ENCODE measurements around the gene SYCP3.
"Not testable (repeated sequence)": the region's sequence is repeated elsewhere in the genome, so short reads cannot be mapped to it uniquely, and the experiment has no call there.

The SYCP3 gene

DNA sequence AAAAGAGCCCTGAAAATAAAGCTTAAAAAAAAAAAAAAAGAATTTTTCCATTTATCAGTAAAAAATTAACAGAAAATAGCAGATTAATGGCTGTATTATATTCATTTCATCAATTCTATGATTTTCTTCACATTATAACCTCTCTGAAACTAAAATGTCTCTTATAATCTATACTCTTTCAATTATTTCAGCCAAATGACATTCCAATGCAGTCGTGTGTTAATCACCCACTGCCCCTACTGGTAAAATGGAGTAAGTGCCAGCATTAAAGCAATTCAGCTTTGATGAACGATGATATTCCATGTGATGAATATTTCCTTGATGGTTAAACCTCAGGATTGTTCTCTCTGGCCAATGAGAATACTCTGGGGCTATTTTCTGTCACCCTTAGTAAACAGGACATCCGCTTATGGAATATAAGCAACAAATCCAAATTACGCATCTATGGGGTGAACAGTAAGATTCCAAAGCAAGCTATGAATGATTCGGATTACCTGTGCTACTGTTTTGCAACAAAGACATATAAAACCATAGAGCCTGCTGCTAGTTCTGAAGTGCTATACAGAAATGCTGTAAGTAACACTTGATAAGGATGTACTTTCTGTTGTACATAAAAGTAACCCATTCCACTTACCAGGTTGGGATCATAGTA lies 20.3 kb upstream of the SYCP3 start:
- DNase-seq = no peak

- no peak for DNase-seq
Measured at GRCh38 chr12:101750152-101750551, 10.9 kb upstream of the SYCP3 start.

- no peak for DNase-seq
Measured at GRCh38 chr12:101749657-101750056, 10.4 kb upstream of the SYCP3 start.

DNA sequence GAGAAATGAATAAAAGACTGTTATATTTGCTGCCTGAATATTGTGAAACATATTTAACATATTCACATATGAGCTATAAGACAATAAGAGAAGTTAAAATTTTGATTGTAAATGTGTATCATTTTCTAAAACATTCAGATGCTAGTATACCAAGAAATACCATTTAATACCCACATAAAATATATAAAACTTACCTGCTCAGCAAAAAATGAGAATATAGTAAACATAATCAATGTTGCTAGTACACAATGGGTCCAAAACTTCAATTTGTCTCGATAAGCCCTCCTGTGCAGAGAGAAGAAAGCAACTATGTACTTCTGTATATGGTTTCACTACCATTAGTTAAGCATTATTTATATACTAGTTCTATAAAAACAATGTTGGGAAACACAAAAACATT lies 9.6 kb upstream of the SYCP3 start:
- no peak for DNase-seq

- no peak for DNase-seq
Measured at GRCh38 chr12:101747697-101748096, 8.4 kb upstream of the SYCP3 start.

DNA sequence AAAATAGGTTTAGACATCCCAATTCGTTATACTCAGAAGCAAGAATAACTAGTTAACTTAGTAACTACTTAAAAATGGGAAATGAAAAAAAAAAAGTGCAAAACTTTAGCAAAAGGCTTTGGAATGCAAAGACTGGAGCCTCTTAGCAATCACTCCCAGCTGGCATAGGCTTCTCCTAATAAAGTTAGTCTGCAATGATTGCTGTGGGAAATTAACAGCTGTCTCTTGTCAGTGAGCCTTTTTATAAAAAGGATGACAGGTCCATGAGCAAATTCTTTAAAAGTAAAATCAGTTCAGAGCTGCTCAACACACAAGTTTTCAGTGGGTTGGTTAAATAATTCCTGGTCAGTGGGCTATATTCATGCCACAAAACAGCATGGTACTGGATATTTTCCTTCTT lies 7.4 kb upstream of the SYCP3 start:
- DNase-seq = no peak

GRCh38 chr12:101746196-101746595 lies 6.9 kb upstream of the SYCP3 start:
- DNase-seq = no peak

GRCh38 chr12:101745481-101745880 lies 6.2 kb upstream of the SYCP3 start:
- no peak for DNase-seq

GRCh38 chr12:101743724-101744472 lies 4.6 kb upstream of the SYCP3 start:
- no peak for DNase-seq

DNA sequence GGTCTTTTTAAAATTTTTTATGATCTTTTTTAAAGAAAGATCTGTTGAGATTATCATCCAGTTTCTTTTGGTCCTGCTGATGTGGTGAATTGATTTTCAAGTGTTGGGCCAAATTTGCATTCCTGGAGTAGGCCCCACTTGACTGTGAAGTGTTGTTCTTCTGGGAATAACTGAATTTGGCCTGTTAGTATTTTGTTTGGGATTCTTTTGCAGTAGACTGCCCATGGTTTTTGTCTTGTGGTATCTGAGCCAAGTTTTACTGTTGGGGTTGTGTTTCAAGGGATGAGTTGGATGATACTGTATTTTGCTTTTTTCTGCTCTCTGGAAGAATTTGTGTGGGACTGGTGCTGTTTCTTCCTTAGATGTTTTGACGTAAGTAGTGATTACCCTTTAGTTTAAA lies 4.0 kb upstream of the SYCP3 start:
- no peak for DNase-seq

- no peak for DNase-seq
Measured at GRCh38 chr12:101740980-101741379, 1.7 kb upstream of the SYCP3 start.

DNA sequence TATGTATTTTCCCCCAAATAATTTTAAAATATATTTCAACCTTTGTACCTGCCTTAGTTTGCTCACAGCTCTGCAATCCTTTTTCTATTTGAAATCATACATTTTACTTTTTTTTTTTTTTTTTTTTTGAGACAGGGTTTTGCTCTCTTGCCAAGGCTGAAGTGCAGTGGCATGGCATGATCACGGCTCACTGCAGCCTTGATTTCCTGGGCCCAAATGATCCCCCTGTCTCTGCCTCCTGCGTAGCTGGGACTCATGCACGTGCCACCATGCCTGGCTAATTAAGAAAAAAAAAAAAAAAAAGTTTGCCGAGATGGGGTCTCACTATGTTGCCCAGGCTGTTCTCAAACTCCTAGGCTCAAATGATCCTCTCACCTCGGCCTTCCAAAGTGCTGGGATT lies 1.3 kb upstream of the SYCP3 start:
- DNase-seq = no peak

DNA sequence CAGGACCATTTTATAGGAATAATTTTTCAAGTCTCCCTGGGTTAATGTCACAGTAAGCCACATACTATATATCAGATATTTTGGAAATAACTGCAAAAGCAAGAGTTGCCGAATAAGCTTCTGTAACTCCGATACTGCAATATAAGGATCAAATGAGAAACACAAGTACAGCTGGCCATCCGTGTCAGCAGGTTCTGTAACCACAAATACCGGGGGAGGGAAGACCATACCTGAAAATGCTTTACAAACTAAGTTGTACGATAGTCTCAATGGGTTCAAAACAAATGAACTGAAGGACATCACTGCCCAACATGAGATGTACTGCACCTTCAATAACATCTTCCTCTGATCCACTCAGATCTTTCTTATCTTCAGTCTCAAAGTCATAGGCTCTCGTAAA lies 1.8 kb downstream of the SYCP3 start:
- DNase-seq = no peak

DNA sequence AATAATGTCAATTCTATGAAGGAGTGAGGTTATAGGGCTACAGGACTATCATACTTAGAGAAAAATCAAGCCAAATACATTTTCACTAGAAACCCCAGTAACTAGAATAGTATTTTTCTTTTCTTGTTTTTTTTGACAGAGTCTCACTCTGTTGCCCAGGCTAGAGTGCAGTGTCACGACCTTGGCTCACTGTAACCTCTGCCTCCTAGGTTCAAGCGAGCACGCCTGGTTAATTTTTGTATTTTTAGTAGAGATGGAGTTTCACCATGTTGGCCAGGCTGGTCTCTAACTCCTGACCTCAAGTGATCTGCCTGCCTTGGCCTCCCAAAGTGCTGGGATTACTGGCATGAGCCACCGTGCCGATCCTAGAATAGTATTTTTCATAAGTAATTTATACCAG lies 4.8 kb downstream of the SYCP3 start:
- not testable (repeated sequence) for DNase-seq

DNA sequence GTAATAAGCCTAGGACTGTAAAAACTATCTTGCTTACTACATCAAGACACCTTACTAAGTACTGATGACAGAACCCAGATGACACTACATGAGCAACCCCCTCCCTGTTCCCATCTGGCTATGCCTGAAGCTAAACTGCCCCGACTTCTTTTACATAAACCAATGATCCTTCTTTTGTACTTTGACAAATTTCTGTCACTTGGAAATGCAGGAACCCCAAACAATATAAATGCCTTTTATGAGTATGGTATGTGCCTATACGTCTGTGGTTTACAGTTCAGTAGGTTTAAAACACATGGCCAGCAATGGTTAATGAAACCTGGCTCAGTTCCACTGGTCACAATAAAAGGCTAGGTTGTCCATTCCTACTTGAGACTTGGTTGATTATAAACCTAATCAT lies 6.1 kb downstream of the SYCP3 start:
- DNase-seq = no peak

DNA sequence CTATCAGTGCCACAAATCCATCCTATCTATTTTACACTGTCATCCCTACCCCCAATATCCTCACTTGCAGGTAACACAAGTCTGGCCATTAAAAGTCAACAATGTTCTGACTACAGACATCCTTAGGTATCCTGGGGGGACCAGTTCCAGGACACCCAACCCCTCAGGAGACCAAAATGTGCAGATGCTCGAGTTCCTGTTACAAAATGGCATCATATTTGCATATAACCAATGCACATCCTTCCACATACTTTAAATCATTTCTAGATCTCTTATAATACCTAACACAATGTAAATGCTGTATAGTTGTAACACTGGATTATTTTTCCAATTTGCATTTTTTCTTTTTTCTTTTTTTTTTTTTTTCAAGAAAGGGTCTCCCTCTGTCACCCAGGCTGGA lies 6.9 kb downstream of the SYCP3 start:
- no peak for DNase-seq

- no peak for DNase-seq
Measured at GRCh38 chr12:101729842-101730241, 9.4 kb downstream of the SYCP3 start.

GRCh38 chr12:101727098-101727497 lies 12.2 kb downstream of the SYCP3 start:
- no peak for DNase-seq

GRCh38 chr12:101722392-101722791 lies 16.9 kb downstream of the SYCP3 start:
- DNase-seq = no peak

- DNase-seq = no peak
Measured at GRCh38 chr12:101720118-101720517, 19.1 kb downstream of the SYCP3 start.

GRCh38 chr12:101719566-101719965 lies 19.7 kb downstream of the SYCP3 start:
- no peak for DNase-seq

- no peak for DNase-seq
Measured at GRCh38 chr12:101714877-101715444, 24.3 kb downstream of the SYCP3 start.

- DNase-seq = no peak
Measured at GRCh38 chr12:101713930-101714329, 25.3 kb downstream of the SYCP3 start.

- DNase-seq = no peak
Measured at GRCh38 chr12:101713059-101713682, 26.1 kb downstream of the SYCP3 start.

Data from activated T-cell treated with anti-CD3 and anti-CD28 coated beads for 4 hours (primary cell).